Mesenchymal stem cell (in vitro differentiated cells and primary cell): ENCODE results near the gene SLFN5.

Experiments
- DNase-seq: peaks from one replicate; pipeline ENCODE4 v3.0.0-alpha.2; 2013
- H2AFZ ChIP-seq: one replicate; pipeline ENCODE4 v1.6.1; 2013; ENCODE audit warnings: low read depth, mild to moderate bottlenecking, control low read depth, inconsistent platforms, low read length, moderate library complexity
- H2AK5ac ChIP-seq: 2 replicates; pipeline ENCODE4 v1.6.1; 2013; ENCODE audit warnings: low read length, moderate library complexity, mild to moderate bottlenecking, inconsistent platforms; ENCODE audit not compliant: severe bottlenecking
- H2BK120ac ChIP-seq: one replicate; pipeline ENCODE4 v1.6.1; 2013; ENCODE audit warnings: low read depth, mild to moderate bottlenecking, inconsistent platforms, low read length, moderate library complexity
- H2BK12ac ChIP-seq, 2 experiments: one replicate each; pipeline ENCODE4 v1.6.1; 2013; ENCODE audit warnings: inconsistent platforms in 2 of 2, low read length in 2 of 2, mild to moderate bottlenecking in 2 of 2, moderate library complexity in 2 of 2, control low read depth in 1 of 2
- H2BK15ac ChIP-seq: one replicate; pipeline ENCODE4 v1.6.1; 2013; ENCODE audit warnings: mild to moderate bottlenecking, low read depth, inconsistent platforms; ENCODE audit not compliant: poor library complexity, severe bottlenecking
- H2BK5ac ChIP-seq: 2 replicates; pipeline ENCODE4 v1.6.1; 2013; ENCODE audit warnings: low read depth, mild to moderate bottlenecking, low read length, control low read depth, inconsistent platforms; ENCODE audit not compliant: poor library complexity, severe bottlenecking
- H3K14ac ChIP-seq, 2 experiments: one replicate each; pipeline ENCODE4 v1.6.1; 2013; ENCODE audit warnings: inconsistent platforms in 2 of 2, low read length in 2 of 2, control low read depth in 1 of 2, mild to moderate bottlenecking in 1 of 2, moderate library complexity in 1 of 2
- H3K18ac ChIP-seq, 2 experiments: one replicate each; pipeline ENCODE4 v1.6.1; 2013; ENCODE audit warnings: inconsistent platforms in 2 of 2, low read length in 2 of 2, control low read depth in 1 of 2, low read depth in 1 of 2, mild to moderate bottlenecking in 1 of 2
- H3K23ac ChIP-seq, 2 experiments: one replicate each; pipeline ENCODE4 v1.6.1; 2013; ENCODE audit warnings: inconsistent platforms in 2 of 2, low read length in 2 of 2, mild to moderate bottlenecking in 2 of 2, moderate library complexity in 2 of 2, control low read depth in 1 of 2
- H3K27ac ChIP-seq: 2 replicates; pipeline ENCODE4 v1.5.1; 2013; ENCODE audit warnings: mild to moderate bottlenecking, moderate library complexity, low read length, control low read depth, inconsistent platforms; ENCODE audit not compliant: poor library complexity, severe bottlenecking
- H3K27me3 ChIP-seq, 2 experiments: 2 replicates each; pipeline versions ENCODE4 v1.6.1 to v1.7.0; 2013; ENCODE audit warnings: low read length in 2 of 2, mild to moderate bottlenecking in 2 of 2, moderate library complexity in 2 of 2, control low read depth in 1 of 2, inconsistent platforms in 1 of 2; ENCODE audit not compliant: control insufficient read depth in 1 of 2, insufficient read depth in 1 of 2
- H3K36me3 ChIP-seq, 2 experiments: 2 replicates each; pipeline versions ENCODE4 v1.6.1 to v1.7.0; 2013; ENCODE audit warnings: low read length in 2 of 2, control low read depth in 1 of 2, inconsistent platforms in 1 of 2, low read depth in 1 of 2, mild to moderate bottlenecking in 1 of 2; ENCODE audit not compliant: insufficient read depth in 2 of 2, control insufficient read depth in 1 of 2
- H3K4ac ChIP-seq, 2 experiments: one replicate each; pipeline ENCODE4 v1.6.1; 2013; ENCODE audit warnings: inconsistent platforms in 2 of 2, low read length in 2 of 2, mild to moderate bottlenecking in 2 of 2, moderate library complexity in 2 of 2, control low read depth in 1 of 2, low read depth in 1 of 2
- H3K4me1 ChIP-seq: 2 replicates; pipeline ENCODE4 v1.6.1; 2013; ENCODE audit warnings: low read depth, low read length, control low read depth; ENCODE audit not compliant: control insufficient read depth, insufficient read depth
- H3K4me2 ChIP-seq: 2 replicates; pipeline ENCODE4 v1.6.1; 2013; ENCODE audit warnings: low read length, mild to moderate bottlenecking, inconsistent platforms; ENCODE audit not compliant: poor library complexity, severe bottlenecking
- H3K4me3 ChIP-seq, 2 experiments: 2 replicates each; pipeline versions ENCODE4 v1.5.1 to v1.7.0; 2013; ENCODE audit warnings: low read length in 2 of 2, mild to moderate bottlenecking in 2 of 2, control low read depth in 1 of 2, low read depth in 1 of 2; ENCODE audit not compliant: insufficient read depth in 1 of 2
- H3K79me1 ChIP-seq: replicated peaks from 2 replicates; pipeline ENCODE4 v1.6.1; 2013; ENCODE audit warnings: mild to moderate bottlenecking, control low read depth, low read length, inconsistent platforms; ENCODE audit not compliant: poor library complexity, severe bottlenecking
- H3K9ac ChIP-seq: 2 replicates; pipeline ENCODE4 v1.7.0; 2013; ENCODE audit warnings: mild to moderate bottlenecking, low read length, moderate library complexity
- H3K9me3 ChIP-seq: 2 replicates; pipeline ENCODE4 v1.7.0; 2013; ENCODE audit warnings: mild to moderate bottlenecking, low read length; ENCODE audit not compliant: control insufficient read depth
- H4K8ac ChIP-seq: one replicate; pipeline ENCODE4 v1.6.1; 2013; ENCODE audit warnings: inconsistent platforms, mild to moderate bottlenecking, low read length, moderate library complexity
- H4K91ac ChIP-seq: one replicate; pipeline ENCODE4 v1.6.1; 2013; ENCODE audit warnings: mild to moderate bottlenecking, low read length, inconsistent platforms
- WGBS: methylation state at CpG from one replicate; pipeline ENCODE4 v1.1.7; 2013; ENCODE audit warnings: mixed read lengths; 5-methylcytosine and 5-hydroxymethylcytosine counted together

The SLFN5 gene

GRCh38 chr17:35235289-35235688 lies 7.6 kb upstream of the SLFN5 start:
- Histone ChIP-seq H3K4ac (no peak overlapping the region), H3K79me1 (no peaks in the 10 kb centered on the region), H2BK120ac (no peak overlapping the region), H3K27ac (no peak overlapping the region), H2AFZ (no peak overlapping the region), H4K91ac (no peak overlapping the region), H3K4me3 (no peak overlapping the region), H2BK5ac (no peak overlapping the region), H2BK15ac (no peak overlapping the region), H2AK5ac (no peak overlapping the region), H3K18ac (no peak overlapping the region), H2BK12ac (no peak overlapping the region), H3K36me3 (no peaks in the 10 kb centered on the region), H3K9me3 (no peaks in the 10 kb centered on the region), H3K4me2 (no peak overlapping the region), H3K14ac (no peak overlapping the region), H3K27me3 (peaks cover 0 to 9% of the 10 kb centered on the region in 2 experiments), H3K9ac (no peak overlapping the region), H4K8ac (no peak overlapping the region), H3K23ac (no peak overlapping the region), H3K4me1 (no peaks in the 10 kb centered on the region)
- 80% methylated on average over 3 of the region's 3 CpGs for WGBS
- no peak for DNase-seq

- no peak overlapping the region for H2BK120ac ChIP-seq
- no peak overlapping the region for H2AK5ac ChIP-seq
- no peak overlapping the region for H2BK12ac ChIP-seq
- no peaks in the 10 kb centered on the region for H3K79me1 ChIP-seq
- peaks cover 0 to 9% of the 10 kb centered on the region in 2 experiments for H3K27me3 ChIP-seq
- H2AFZ ChIP-seq = no peak overlapping the region
- H3K4me3 ChIP-seq = no peak overlapping the region
- no peaks in the 10 kb centered on the region for H3K36me3 ChIP-seq
- H3K23ac ChIP-seq = no peak overlapping the region
- 46% methylated on average over 2 of the region's 2 CpGs for WGBS
- H3K4me2 ChIP-seq = no peak overlapping the region
- H3K27ac ChIP-seq = no peak overlapping the region
- no peak overlapping the region for H2BK5ac ChIP-seq
- no peak overlapping the region for H3K18ac ChIP-seq
- H3K9me3 ChIP-seq = no peaks in the 10 kb centered on the region
- no peak overlapping the region for H2BK15ac ChIP-seq
- H3K9ac ChIP-seq = no peak overlapping the region
- no peak overlapping the region for H4K91ac ChIP-seq
- no peak overlapping the region for H3K4ac ChIP-seq
- H3K14ac ChIP-seq = no peak overlapping the region
- no peak overlapping the region for H4K8ac ChIP-seq
- H3K4me1 ChIP-seq = no peaks in the 10 kb centered on the region
- DNase-seq = no peak
These were observed 7.0 kb upstream of the SLFN5 start for GRCh38 chr17:35235917-35236316.

GRCh38 chr17:35236821-35237220 lies 6.1 kb upstream of the SLFN5 start:
- H3K23ac ChIP-seq = no peak overlapping the region
- 85% methylated on average over 5 of the region's 5 CpGs for WGBS

GRCh38 chr17:35238821-35239220 lies 4.1 kb upstream of the SLFN5 start:
- Histone ChIP-seq H2BK12ac (no peak overlapping the region), H4K8ac (no peak overlapping the region), H4K91ac (no peak overlapping the region), H2BK120ac (no peak overlapping the region), H3K27ac (no peak overlapping the region), H3K4me2 (no peak overlapping the region), H3K18ac (no peak overlapping the region), H3K36me3 (no peaks in the 10 kb centered on the region), H3K9ac (peak overlapping the region; percentile 42), H3K27me3 (peaks cover 0 to 15% of the 10 kb centered on the region in 2 experiments), H3K9me3 (no peaks in the 10 kb centered on the region), H3K4me3 (no peak overlapping the region), H3K4me1 (peaks cover 9% of the 10 kb centered on the region), H2BK5ac (no peak overlapping the region), H3K79me1 (no peaks in the 10 kb centered on the region), H3K4ac (no peak overlapping the region), H2BK15ac (no peak overlapping the region), H3K14ac (no peak overlapping the region), H3K23ac (no peak overlapping the region), H2AFZ (no peak overlapping the region), H2AK5ac (no peak overlapping the region)
- peak; percentile 26 for DNase-seq
- WGBS = 50% methylated on average over 1 of the region's 2 CpGs

More at GRCh38 chr17:35236821-35237220, 6.1 kb upstream of the SLFN5 start:
- Histone ChIP-seq H2BK12ac (no peak overlapping the region), H3K4me3 (no peak overlapping the region), H2BK15ac (no peak overlapping the region), H2BK5ac (no peak overlapping the region), H3K36me3 (no peaks in the 10 kb centered on the region), H3K27ac (no peak overlapping the region), H3K9me3 (no peaks in the 10 kb centered on the region), H2AK5ac (no peak overlapping the region), H3K9ac (no peak overlapping the region), H2AFZ (no peak overlapping the region), H3K4me1 (peaks cover 2% of the 10 kb centered on the region), H3K18ac (no peak overlapping the region), H2BK120ac (no peak overlapping the region), H3K27me3 (peaks cover 0 to 15% of the 10 kb centered on the region in 2 experiments), H3K79me1 (no peaks in the 10 kb centered on the region), H3K4ac (no peak overlapping the region), H4K8ac (no peak overlapping the region), H3K4me2 (no peak overlapping the region), H4K91ac (no peak overlapping the region), H3K14ac (no peak overlapping the region)
- DNase-seq = no peak
